Astrocyte (in vitro differentiated cells and primary cell): ENCODE results near the gene NELFA. TPM values are rescaled to one million over a fixed set of nuclear protein-coding genes. Genes with fewer than 3 reads are reported as not detected.

Source experiments
- DNase-seq: peaks from one replicate; pipeline ENCODE4 v3.0.0-alpha.2; 2010; ENCODE audit warnings: low read depth
- FAIRE-seq: peaks from 2 replicates; lab custom pipeline; 2011; peaks lifted over from hg19 to GRCh38; lab: Jason Lieb, UNC
- H2AFZ ChIP-seq: 2 replicates; pipeline ENCODE4 v1.6.0; 2012; ENCODE audit warnings: low read depth, low read length, inconsistent platforms
- H3K27ac ChIP-seq: 2 replicates; pipeline ENCODE4 v1.5.1; 2011; ENCODE audit warnings: low read depth, low read length, inconsistent platforms
- H3K27me3 ChIP-seq: 2 replicates; pipeline ENCODE4 v1.6.0; 2011; ENCODE audit warnings: low read length, inconsistent platforms; ENCODE audit not compliant: insufficient read depth
- H3K36me3 ChIP-seq: 2 replicates; pipeline ENCODE4 v1.5.1; 2011; ENCODE audit warnings: low read length, inconsistent platforms; ENCODE audit not compliant: insufficient read depth
- H3K4me1 ChIP-seq: 2 replicates; pipeline ENCODE4 v1.5.1; 2011; ENCODE audit warnings: low read length, inconsistent platforms; ENCODE audit not compliant: insufficient read depth
- H3K4me2 ChIP-seq: 2 replicates; pipeline ENCODE4 v1.6.0; 2012; ENCODE audit warnings: low read length, inconsistent platforms
- H3K4me3 ChIP-seq: 2 replicates; pipeline ENCODE4 v1.5.1; 2011; ENCODE audit warnings: low read depth, mild to moderate bottlenecking, low read length, inconsistent platforms; ENCODE audit not compliant: insufficient read depth
- H3K79me2 ChIP-seq: 2 replicates; pipeline ENCODE4 v1.6.0; 2012; ENCODE audit warnings: mild to moderate bottlenecking, low read length, inconsistent platforms; ENCODE audit not compliant: insufficient read depth
- H3K9ac ChIP-seq: 2 replicates; pipeline ENCODE4 v1.6.0; 2012; ENCODE audit warnings: mild to moderate bottlenecking, low read length, inconsistent platforms
- H3K9me3 ChIP-seq: 2 replicates; pipeline ENCODE4 v1.5.1; 2012; ENCODE audit warnings: low read depth, mild to moderate bottlenecking, low read length, inconsistent platforms; ENCODE audit not compliant: insufficient read depth
- H4K20me1 ChIP-seq: 2 replicates; pipeline ENCODE4 v1.6.0; 2012; ENCODE audit warnings: low read length, inconsistent platforms; ENCODE audit not compliant: insufficient read depth
- H3K27ac Mint-ChIP-seq: one replicate; pipeline ENCODE4 v1.8.0; 2021; ENCODE audit warnings: mild to moderate bottlenecking, mixed read lengths; ENCODE audit not compliant: unreplicated experiment
- H3K27me3 Mint-ChIP-seq: one replicate; pipeline ENCODE4 v1.8.0; 2021; ENCODE audit warnings: low read depth, mixed read lengths; ENCODE audit not compliant: unreplicated experiment
- H3K36me3 Mint-ChIP-seq: one replicate; pipeline ENCODE4 v1.8.0; 2021; ENCODE audit warnings: low read depth, mixed read lengths; ENCODE audit not compliant: unreplicated experiment
- H3K4me1 Mint-ChIP-seq: one replicate; pipeline ENCODE4 v1.8.0; 2021; ENCODE audit warnings: low read depth, mixed read lengths; ENCODE audit not compliant: unreplicated experiment
- H3K4me3 Mint-ChIP-seq: one replicate; pipeline ENCODE4 v1.8.0; 2021; ENCODE audit warnings: mild to moderate bottlenecking, moderate library complexity, mixed read lengths; ENCODE audit not compliant: unreplicated experiment
- H3K9me3 Mint-ChIP-seq: one replicate; pipeline ENCODE4 v1.8.0; 2021; ENCODE audit warnings: mild to moderate bottlenecking, mixed read lengths; ENCODE audit not compliant: unreplicated experiment
- CTCF ChIP-seq: IDR thresholded peaks from 2 replicates; pipeline ENCODE4 v1.5.1; 2011; ENCODE audit warnings: low read depth, mild to moderate bottlenecking, inconsistent platforms, low read length, moderate library complexity; ENCODE audit not compliant: insufficient read depth
- EZH2 ChIP-seq: IDR thresholded peaks from 2 replicates; pipeline ENCODE4 v1.6.1; 2012; ENCODE audit warnings: mild to moderate bottlenecking, low read length, inconsistent platforms; ENCODE audit not compliant: insufficient read depth
- total RNA-seq: library from RNA; stranded (reverse); gene quantifications from 2 replicates; pipeline ENCODE4 v1.2.1, GENCODE V29; 2021

The NELFA gene
- total RNA-seq, 1 donor from 2014 or later: 24.5 TPM

GRCh38 chr4:1988327-1988724, 20.4 kb downstream of the NELFA start:
- TF ChIP-seq CTCF (no peak), EZH2 (no peak)
- DNase-seq (no peak), FAIRE-seq (no peak)
- H3K9me3 ChIP-seq: no peaks in the 10 kb centered on the region
- Mint-ChIP-seq H3K4me1 (no peaks in the 10 kb centered on the region), H3K36me3 (peaks cover 15% of the 10 kb centered on the region), H3K4me3 (no peak overlapping the region), H3K9me3 (no peaks in the 10 kb centered on the region), H3K27me3 (no peaks in the 10 kb centered on the region), H3K27ac (no peak overlapping the region)
- H3K79me2 ChIP-seq: peaks cover 16% of the 10 kb centered on the region
- H3K27me3 ChIP-seq: no peaks in the 10 kb centered on the region
- H3K9ac ChIP-seq: no peak overlapping the region
- no peak overlapping the region for H3K4me3 ChIP-seq
- peaks cover 6% of the 10 kb centered on the region for H3K36me3 ChIP-seq
- no peak overlapping the region for H2AFZ ChIP-seq
- H3K27ac ChIP-seq: no peak overlapping the region
- no peaks in the 10 kb centered on the region for H3K4me1 ChIP-seq
- peaks cover 26% of the 10 kb centered on the region for H4K20me1 ChIP-seq
- H3K4me2 ChIP-seq: no peak overlapping the region

GRCh38 chr4:1987721-1988326, 20.9 kb downstream of the NELFA start:
- H3K4me2 ChIP-seq: no peak overlapping the region
- peaks cover 8% of the 10 kb centered on the region for H3K36me3 ChIP-seq
- no peak overlapping the region for H2AFZ ChIP-seq
- H4K20me1 ChIP-seq: peaks cover 26% of the 10 kb centered on the region
- H3K9me3 ChIP-seq: no peaks in the 10 kb centered on the region
- H3K4me1 ChIP-seq: no peaks in the 10 kb centered on the region
- H3K27ac ChIP-seq: no peak overlapping the region
- no peaks in the 10 kb centered on the region for H3K27me3 Mint-ChIP-seq
- peaks cover 15% of the 10 kb centered on the region for H3K36me3 Mint-ChIP-seq
- FAIRE-seq (no peak), DNase-seq (no peak)
- no peaks in the 10 kb centered on the region for H3K9me3 Mint-ChIP-seq
- H3K27me3 ChIP-seq: no peaks in the 10 kb centered on the region
- H3K4me1 Mint-ChIP-seq: no peaks in the 10 kb centered on the region
- H3K4me3 ChIP-seq: no peak overlapping the region
- H3K79me2 ChIP-seq: peaks cover 12% of the 10 kb centered on the region
- no peak overlapping the region for H3K27ac Mint-ChIP-seq
- H3K9ac ChIP-seq: no peak overlapping the region
- no peak overlapping the region for H3K4me3 Mint-ChIP-seq
- TF ChIP-seq CTCF: no peak

DNA sequence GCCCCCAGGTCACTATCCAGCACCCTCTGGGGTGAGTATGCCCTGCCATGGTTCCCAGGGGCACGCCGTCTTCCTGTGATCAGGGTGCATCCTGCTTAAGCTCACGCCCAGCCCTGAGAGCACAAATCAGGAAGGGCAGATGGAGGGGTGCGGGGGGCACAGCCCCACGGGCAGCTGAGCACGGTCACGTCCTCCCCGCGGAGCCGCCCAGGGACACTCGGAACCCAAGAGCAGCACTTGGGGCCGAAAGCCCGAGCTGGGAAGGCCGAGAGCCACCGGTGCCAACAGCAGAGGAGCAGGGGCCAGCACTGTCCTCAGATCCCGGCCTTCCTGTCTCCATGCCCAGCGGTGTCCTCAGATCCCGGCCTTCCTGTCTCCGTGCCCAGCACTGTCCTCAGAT, 21.5 kb downstream of the NELFA start:
- TF ChIP-seq EZH2 (no peak), CTCF (no peak)
- H3K9me3 ChIP-seq: no peaks in the 10 kb centered on the region
- H3K36me3 ChIP-seq: peaks cover 10% of the 10 kb centered on the region
- H3K4me2 ChIP-seq: no peak overlapping the region
- H3K9me3 Mint-ChIP-seq: no peaks in the 10 kb centered on the region
- H3K4me1 ChIP-seq: no peaks in the 10 kb centered on the region
- no peaks in the 10 kb centered on the region for H3K27me3 ChIP-seq
- peaks cover 22% of the 10 kb centered on the region for H4K20me1 ChIP-seq
- no peaks in the 10 kb centered on the region for H3K4me1 Mint-ChIP-seq
- no peak overlapping the region for H3K4me3 Mint-ChIP-seq
- H3K4me3 ChIP-seq: no peak overlapping the region
- H3K9ac ChIP-seq: no peak overlapping the region
- H2AFZ ChIP-seq: no peak overlapping the region
- FAIRE-seq: no peak
- no peak overlapping the region for H3K27ac ChIP-seq
- DNase-seq: no peak
- peaks cover 7% of the 10 kb centered on the region for H3K79me2 ChIP-seq
- no peak overlapping the region for H3K27ac Mint-ChIP-seq
- H3K36me3 Mint-ChIP-seq: peaks cover 15% of the 10 kb centered on the region
- H3K27me3 Mint-ChIP-seq: no peaks in the 10 kb centered on the region
